Lung (tissue), 12 donors: Measurements from ENCODE around the gene ARHGEF25. TPM values are rescaled to one million over a fixed set of nuclear protein-coding genes. Genes with fewer than 3 reads are reported as not detected.
A peak's percentile ranks its signal among the peaks of the same experiment; 100 is the strongest.

ENCODE experiments used
- ATAC-seq: fragments of 200-7000 bp; cut with Tn5 transposase; one replicate; pipeline ENCODE4 v1.9.1; 2020; ENCODE audit warnings: moderate number of reproducible peaks; ENCODE audit not compliant: insufficient read depth, low FRiP score
- DNase-seq, 3 donors: peaks; one replicate each; pipeline ENCODE4 v3.0.0-alpha.2; 2013 to 2017
- H3K27ac ChIP-seq, 2 donors: one replicate each; pipeline ENCODE4 v1.5.1; 2013; ENCODE audit warnings: mild to moderate bottlenecking in 2 of 2, moderate library complexity in 2 of 2, control low read depth in 1 of 2, inconsistent platforms in 1 of 2, low read depth in 1 of 2, low read length in 1 of 2
- H3K27me3 ChIP-seq, 3 donors: one replicate each; pipeline ENCODE4 v1.5.1; 2013; ENCODE audit warnings: low read length in 2 of 3; ENCODE audit not compliant: control insufficient read depth in 3 of 3, insufficient read depth in 3 of 3
- H3K36me3 ChIP-seq, 4 donors: one replicate each; pipeline ENCODE4 v1.5.1; 2013; ENCODE audit warnings: low read length in 4 of 4, mild to moderate bottlenecking in 1 of 4, moderate library complexity in 1 of 4; ENCODE audit not compliant: control insufficient read depth in 4 of 4, insufficient read depth in 4 of 4
- H3K4me1 ChIP-seq, 5 donors: one replicate each; pipeline ENCODE4 v1.5.1; 2013; ENCODE audit warnings: low read length in 5 of 5, mild to moderate bottlenecking in 2 of 5, moderate library complexity in 1 of 5; ENCODE audit not compliant: control insufficient read depth in 5 of 5, insufficient read depth in 5 of 5
- H3K4me3 ChIP-seq: one replicate; pipeline ENCODE4 v1.5.1; 2013; ENCODE audit warnings: mild to moderate bottlenecking, control low read depth, moderate library complexity
- H3K9ac ChIP-seq, 2 donors: one replicate each; pipeline ENCODE4 v1.5.1; 2013; ENCODE audit warnings: low read length in 2 of 2, control low read depth in 1 of 2; ENCODE audit not compliant: insufficient read depth in 1 of 2
- H3K9me3 ChIP-seq, 4 donors: one replicate each; pipeline ENCODE4 v1.5.1; 2013; ENCODE audit warnings: low read length in 3 of 4, mild to moderate bottlenecking in 1 of 4, moderate library complexity in 1 of 4; ENCODE audit not compliant: control insufficient read depth in 4 of 4, insufficient read depth in 3 of 4
- CTCF ChIP-seq: IDR thresholded peaks from 2 replicates; pipeline ENCODE4 v1.5.1; 2012; ENCODE audit warnings: mild to moderate bottlenecking; ENCODE audit errors: control extremely low read depth, extremely low read depth
- WGBS, 2 donors: extraction: QIAGEN DNeasy Blood & Tissue Kit; methylation state at CpG; one replicate each; pipeline ENCODE4 v1.1.7; 2013; 5-methylcytosine and 5-hydroxymethylcytosine counted together
- polyA plus RNA-seq, 2 donors: library from polyadenylated mRNA; stranded (reverse); fragments of 200-250 nt; gene quantifications; one replicate each; pipeline ENCODE4 v1.2.1, GENCODE V29; 2013
- total RNA-seq, 2 donors: library from RNA; depleted of rRNA in 1 of 2; stranded (reverse); fragments of >200 nt in 1 of 2; gene quantifications; one replicate each; pipeline ENCODE4 v1.2.1, GENCODE V29; 2014 to 2021
- donor health status: control.
- donor health status: control.
- donor health status: Bipolar disorder and iron deficiency.
- donor health status: healthy.
- donor health status: DM: yes; HTN: yes; CAD: no.

ARHGEF25 gene
- total and polyA plus RNA-seq, 4 donors: 7.8 to 23.0 (median 11.3) TPM

- Histone ChIP-seq H3K27me3 (peaks cover 0 to 2% (median 0%) of the 10 kb centered on the region in 3 donors), H3K27ac (no peak overlapping the region), H3K36me3 (peaks cover 0 to 12% (median 5%) of the 10 kb centered on the region in 4 donors), H3K4me3 (no peak overlapping the region), H3K4me1 (peaks cover 0 to 18% (median 5%) of the 10 kb centered on the region in 5 donors), H3K9ac (no peak overlapping the region), H3K9me3 (no peaks in the 10 kb centered on the region)
- TF ChIP-seq CTCF: no peak
- 88 to 95% methylated on average over 4 of the region's 4 CpGs for WGBS, 2 donors
- ATAC-seq (no peak), DNase-seq (no peak)
Measured at GRCh38 chr12:57593187-57593586, 18.0 kb upstream of the ARHGEF25 start.

- no peak for TF ChIP-seq CTCF
- Histone ChIP-seq H3K4me1 (peaks cover 5 to 18% (median 5%) of the 10 kb centered on the region in 5 donors), H3K36me3 (peaks cover 10 to 36% (median 17%) of the 10 kb centered on the region in 4 donors), H3K9ac (no peak overlapping the region), H3K4me3 (no peak overlapping the region), H3K9me3 (no peaks in the 10 kb centered on the region), H3K27ac (no peak overlapping the region), H3K27me3 (no peaks in the 10 kb centered on the region)
- DNase-seq (no peak), ATAC-seq (no peak)
- 71 to 77% methylated on average over 2 of the region's 2 CpGs for WGBS, 2 donors
Measured at GRCh38 chr12:57600395-57600794, 10.8 kb upstream of the ARHGEF25 start.

GRCh38 chr12:57602544-57602943, 8.7 kb upstream of the ARHGEF25 start:
- H3K27me3 ChIP-seq: no peaks in the 10 kb centered on the region
- H3K4me1 ChIP-seq: peaks cover 5 to 24% (median 7%) of the 10 kb centered on the region in 5 donors
- no peak overlapping the region for H3K9ac ChIP-seq
- no peak overlapping the region for H3K4me3 ChIP-seq
- ATAC-seq: no peak
- no peak overlapping the region for H3K27ac ChIP-seq
- peaks cover 10 to 34% (median 16%) of the 10 kb centered on the region in 4 donors for H3K36me3 ChIP-seq
- no peak for TF ChIP-seq CTCF
- no peaks in the 10 kb centered on the region for H3K9me3 ChIP-seq
- no peak for DNase-seq

GRCh38 chr12:57603324-57603723, 7.9 kb upstream of the ARHGEF25 start:
- DNase-seq (no peak), ATAC-seq (no peak)
- H3K27me3 ChIP-seq: no peaks in the 10 kb centered on the region
- peaks cover 7 to 29% (median 15%) of the 10 kb centered on the region in 4 donors for H3K36me3 ChIP-seq
- WGBS, 2 donors: 69 to 71% methylated on average over 2 of the region's 2 CpGs
- no peak overlapping the region for H3K4me3 ChIP-seq
- H3K9ac ChIP-seq: peak overlapping the region in 1 of 2 donors; percentile 82
- no peaks in the 10 kb centered on the region for H3K9me3 ChIP-seq
- no peak overlapping the region for H3K27ac ChIP-seq
- no peak for TF ChIP-seq CTCF
- H3K4me1 ChIP-seq: peaks cover 5 to 24% (median 7%) of the 10 kb centered on the region in 5 donors
